Kidney (tissue), 14 donors: ENCODE results near the gene SLX4IP. TPM values are rescaled to one million over a fixed set of nuclear protein-coding genes. Genes with fewer than 3 reads are reported as not detected.

Source experiments
- DNase-seq, 5 donors: peaks; one replicate each; pipeline ENCODE4 v3.0.0-alpha.2; 2013 to 2020
- FAIRE-seq: peaks from 2 replicates; lab custom pipeline; 2012; peaks lifted over from hg19 to GRCh38; lab: Jason Lieb, UNC
- H3K27ac ChIP-seq, 2 donors: one replicate each; pipeline ENCODE4 v1.7.0; 2013; ENCODE audit warnings: low read depth in 2 of 2, low read length in 2 of 2, inconsistent platforms in 1 of 2
- H3K27me3 ChIP-seq: one replicate; pipeline ENCODE4 v1.7.1; 2013; ENCODE audit warnings: low read length, inconsistent platforms; ENCODE audit not compliant: control insufficient read depth, insufficient read depth
- H3K36me3 ChIP-seq, 3 donors: one replicate each; pipeline versions ENCODE4 v1.7.0 to v1.7.1; 2013; ENCODE audit warnings: low read length in 3 of 3, control low read depth in 1 of 3, inconsistent platforms in 1 of 3; ENCODE audit not compliant: insufficient read depth in 3 of 3, control insufficient read depth in 2 of 3
- H3K4me1 ChIP-seq, 3 donors: one replicate each; pipeline versions ENCODE4 v1.7.0 to v1.7.1; 2013; ENCODE audit warnings: low read length in 3 of 3, inconsistent platforms in 1 of 3, low read depth in 1 of 3; ENCODE audit not compliant: control insufficient read depth in 2 of 3, insufficient read depth in 2 of 3
- H3K4me3 ChIP-seq, 3 donors: one replicate each; pipeline versions ENCODE4 v1.7.0 to v1.8.1; 2013; ENCODE audit warnings: low read length in 3 of 3, control low read depth in 1 of 3, inconsistent platforms in 1 of 3
- H3K9ac ChIP-seq, 3 donors: one replicate each; pipeline versions ENCODE4 v1.7.0 to v1.7.1; 2013; ENCODE audit warnings: low read length in 3 of 3, control low read depth in 1 of 3, inconsistent platforms in 1 of 3
- H3K9me3 ChIP-seq, 3 donors: one replicate each; pipeline versions ENCODE4 v1.7.0 to v1.7.1; 2013; ENCODE audit warnings: low read length in 3 of 3, control low read depth in 1 of 3, inconsistent platforms in 1 of 3; ENCODE audit not compliant: control insufficient read depth in 2 of 3, insufficient read depth in 1 of 3
- intact Hi-C: fragments of 100-400 bp; cut with DNase I; formaldehyde crosslinking; loops from one replicate; pipeline ENCODE4 v1.11.1; 2022
- polyA plus RNA-seq: library from polyadenylated mRNA; stranded (reverse); fragments of 350-450 nt; fragmentation: Illumina TruSeq; extraction: RNeasy Lipid Tissue Mini Kit (QIAGEN cat#74804); gene quantifications from one replicate; pipeline ENCODE4 v1.2.3, GENCODE V29; 2014; ENCODE audit warnings: low read depth, low replicate concordance; ENCODE audit not compliant: insufficient read depth
- total RNA-seq: library from RNA; stranded (reverse); fragmentation: NEBNext Ultra II Directional; extraction: Animal tissue kit (Norgen Biotek cat#: 25700); gene quantifications from one replicate; pipeline ENCODE4 v1.2.1, GENCODE V29; 2021
- TF ChIP-seq, protein P1 (sequence below): IDR thresholded peaks from 3 replicates; pipeline ENCODE4 v1.5.1; 2012; ENCODE audit warnings: mild to moderate bottlenecking, moderate library complexity, borderline replicate concordance; ENCODE audit not compliant: insufficient read depth; ENCODE audit errors: extremely low read depth
- donor health status: control.
- donor health status: control.
- donor health status: control.
- donor health status: control.
- donor health status: control.
- donor health status: DM: yes; HTN: yes; CAD: no.
- donor health status: Normal renal cell carcinoma (clear cell type).

The SLX4IP gene
- total and polyA plus RNA-seq, 2 donors from 2014 or later, result 2.6 to 7.6 TPM

DNA sequence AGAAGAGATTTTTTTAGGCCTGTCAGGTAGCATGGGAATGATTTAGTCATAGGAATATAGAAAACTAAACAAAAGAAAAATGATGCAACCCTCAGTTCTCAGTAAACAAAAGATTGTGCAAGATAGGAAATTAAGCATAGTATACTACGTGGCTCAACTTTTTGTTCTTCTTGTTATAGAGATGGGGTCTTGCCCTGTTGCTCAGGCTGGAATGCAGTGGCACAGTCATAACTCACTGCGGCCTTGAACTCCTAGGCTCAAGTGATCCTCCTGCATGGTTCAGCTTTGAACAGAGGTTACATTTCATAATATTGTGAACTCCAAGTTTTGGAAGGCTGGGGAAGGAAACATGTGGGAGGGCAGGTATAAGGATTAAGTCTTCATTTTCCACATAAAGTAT, 28.5 kb downstream of the SLX4IP start:
- Histone ChIP-seq H3K9ac (no peak overlapping the region), H3K4me1 (no peaks in the 10 kb centered on the region), H3K4me3 (no peak overlapping the region), H3K9me3 (no peaks in the 10 kb centered on the region), H3K27me3 (no peaks in the 10 kb centered on the region), H3K36me3 (no peaks in the 10 kb centered on the region), H3K27ac (no peak overlapping the region)
- DNase-seq (no peak), FAIRE-seq (no peak)
- intact Hi-C loops, result no loop called here
- TF ChIP-seq, protein P1, sequence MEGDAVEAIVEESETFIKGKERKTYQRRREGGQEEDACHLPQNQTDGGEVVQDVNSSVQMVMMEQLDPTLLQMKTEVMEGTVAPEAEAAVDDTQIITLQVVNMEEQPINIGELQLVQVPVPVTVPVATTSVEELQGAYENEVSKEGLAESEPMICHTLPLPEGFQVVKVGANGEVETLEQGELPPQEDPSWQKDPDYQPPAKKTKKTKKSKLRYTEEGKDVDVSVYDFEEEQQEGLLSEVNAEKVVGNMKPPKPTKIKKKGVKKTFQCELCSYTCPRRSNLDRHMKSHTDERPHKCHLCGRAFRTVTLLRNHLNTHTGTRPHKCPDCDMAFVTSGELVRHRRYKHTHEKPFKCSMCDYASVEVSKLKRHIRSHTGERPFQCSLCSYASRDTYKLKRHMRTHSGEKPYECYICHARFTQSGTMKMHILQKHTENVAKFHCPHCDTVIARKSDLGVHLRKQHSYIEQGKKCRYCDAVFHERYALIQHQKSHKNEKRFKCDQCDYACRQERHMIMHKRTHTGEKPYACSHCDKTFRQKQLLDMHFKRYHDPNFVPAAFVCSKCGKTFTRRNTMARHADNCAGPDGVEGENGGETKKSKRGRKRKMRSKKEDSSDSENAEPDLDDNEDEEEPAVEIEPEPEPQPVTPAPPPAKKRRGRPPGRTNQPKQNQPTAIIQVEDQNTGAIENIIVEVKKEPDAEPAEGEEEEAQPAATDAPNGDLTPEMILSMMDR, result no peak

DNA sequence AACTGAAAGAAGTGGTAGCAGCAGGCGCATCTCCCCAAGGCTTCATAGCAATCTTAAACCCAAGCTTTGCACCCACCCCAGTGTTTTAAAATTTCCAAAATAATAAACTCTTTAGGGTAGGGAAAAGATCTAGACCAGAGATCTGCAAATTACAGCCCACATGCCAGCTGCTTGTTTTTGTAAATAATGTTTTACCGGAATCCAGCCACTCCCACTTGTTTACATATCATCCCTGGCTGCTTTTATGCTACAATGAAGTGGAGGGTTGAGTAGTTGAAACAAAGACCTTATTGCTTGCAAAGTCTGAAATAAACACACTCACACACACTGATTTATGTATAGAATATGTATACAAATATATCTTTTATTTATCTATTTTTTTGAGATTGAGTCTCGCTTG, 30.0 kb downstream of the SLX4IP start:
- Histone ChIP-seq H3K9me3 (no peaks in the 10 kb centered on the region), H3K4me1 (no peaks in the 10 kb centered on the region), H3K9ac (no peak overlapping the region), H3K27ac (no peak overlapping the region), H3K27me3 (no peaks in the 10 kb centered on the region), H3K36me3 (no peaks in the 10 kb centered on the region), H3K4me3 (no peak overlapping the region)
- intact Hi-C loops, result no loop called here
- TF ChIP-seq, protein P1, result no peak
- no peak for FAIRE-seq
- DNase-seq, result no peak

DNA sequence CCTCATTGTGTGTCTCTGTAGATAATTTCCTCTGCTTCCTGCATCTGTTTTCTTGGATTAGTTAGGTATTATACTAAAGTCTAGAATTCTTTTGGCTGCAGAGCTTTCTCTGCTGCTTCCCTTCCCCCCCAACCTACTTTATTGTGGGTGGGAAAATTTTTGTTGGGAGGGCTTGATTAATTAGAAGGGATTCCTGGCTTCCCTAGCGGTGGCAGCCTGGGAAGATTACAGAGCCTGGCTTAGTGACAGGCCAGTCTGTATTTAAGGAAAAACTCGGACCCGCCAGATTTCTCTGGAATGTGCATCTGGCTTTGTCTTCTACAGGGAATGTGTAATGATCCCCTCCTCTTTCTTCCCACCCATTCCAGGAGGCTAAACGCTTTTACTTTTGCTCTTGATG, 31.2 kb downstream of the SLX4IP start:
- Histone ChIP-seq H3K36me3 (no peaks in the 10 kb centered on the region), H3K4me3 (no peak overlapping the region), H3K27me3 (no peaks in the 10 kb centered on the region), H3K9ac (no peak overlapping the region), H3K9me3 (no peaks in the 10 kb centered on the region), H3K27ac (no peak overlapping the region), H3K4me1 (no peaks in the 10 kb centered on the region)
- DNase-seq (peak in 3 of 5 donors; percentile 9 to 66 (median 17)), FAIRE-seq (no peak)
- intact Hi-C loops, result no loop called here
- TF ChIP-seq, protein P1, result no peak

DNA sequence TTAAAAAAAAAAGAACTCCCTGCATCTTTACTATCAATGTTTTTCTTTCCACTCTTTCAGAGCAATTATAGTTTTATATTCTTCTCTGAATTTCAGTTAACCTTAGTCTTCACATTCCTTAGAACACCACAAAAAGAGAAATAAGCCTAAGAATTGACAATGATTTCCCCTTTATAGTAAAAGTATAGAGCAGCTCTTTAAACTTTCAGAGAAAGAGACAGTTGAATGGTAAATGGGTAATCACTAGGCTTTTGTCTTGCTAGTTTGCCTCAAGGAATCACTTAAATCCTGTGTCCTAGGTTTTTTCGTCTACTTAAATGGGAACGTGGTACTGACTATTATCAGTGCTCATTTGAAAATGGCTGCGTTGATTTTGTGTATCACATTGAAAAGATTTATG, 31.8 kb downstream of the SLX4IP start:
- no peaks in the 10 kb centered on the region for H3K4me1 ChIP-seq
- H3K27ac ChIP-seq, result no peak overlapping the region
- FAIRE-seq (no peak), DNase-seq (no peak)
- no peaks in the 10 kb centered on the region for H3K9me3 ChIP-seq
- H3K9ac ChIP-seq, result no peak overlapping the region
- H3K36me3 ChIP-seq, result no peaks in the 10 kb centered on the region
- intact Hi-C loops, result no loop called here
- TF ChIP-seq, protein P1, result no peak
- H3K27me3 ChIP-seq, result no peaks in the 10 kb centered on the region
- H3K4me3 ChIP-seq, result no peak overlapping the region
